D721Med (cell line): ENCODE data around the gene CPOX.
"Not testable (repeated sequence)": the region's sequence is repeated elsewhere in the genome, so short reads cannot be mapped to it uniquely, and the experiment has no call there.

Experiments
- DNase-seq: peaks from one replicate; pipeline ENCODE4 v3.0.0; 2011; ENCODE audit warnings: low spot score; ENCODE audit not compliant: insufficient read length
- FAIRE-seq: peaks from 2 replicates; lab custom pipeline; 2011; peaks lifted over from hg19 to GRCh38; lab: Jason Lieb, UNC
- CTCF ChIP-seq: IDR thresholded peaks from 2 replicates; pipeline ENCODE4 v1.5.1; 2012; ENCODE audit warnings: mild to moderate bottlenecking, control low read depth; ENCODE audit not compliant: insufficient read depth; ENCODE audit errors: missing control alignments

The CPOX gene

GRCh38 chr3:98593046-98593936 lies at the start of gene CPOX:
TSS of gene CPOX (minus strand) at chr3:98593611. CDS start at chr3:98593504, 107 bp downstream.
- no peak for TF ChIP-seq CTCF
- no peak for FAIRE-seq
- peak; percentile 39 for DNase-seq

DNA sequence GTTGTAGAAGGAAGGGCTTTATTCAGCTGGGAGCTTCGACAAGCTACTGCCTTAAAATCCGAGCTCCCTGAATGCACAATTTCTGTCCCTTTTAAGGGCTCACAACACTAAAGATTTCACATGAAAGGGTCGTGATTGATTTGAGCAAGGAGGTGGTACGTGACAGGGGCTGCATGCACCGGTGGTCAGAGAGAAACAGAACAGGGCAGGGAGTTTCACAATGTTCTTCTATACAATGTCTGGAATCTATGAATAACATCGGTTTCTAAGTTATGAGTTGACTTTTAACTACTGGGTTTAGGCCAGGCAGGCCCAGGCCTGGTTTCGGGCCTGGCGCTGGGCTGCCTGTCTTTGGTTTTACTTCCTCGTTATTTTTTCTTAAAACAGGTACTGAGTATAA lies 49.4 kb upstream of the CPOX start:
- DNase-seq, FAIRE-seq: not testable (repeated sequence)

GRCh38 chr3:98641756-98642155 lies 48.3 kb upstream of the CPOX start:
- not testable (repeated sequence) for FAIRE-seq, DNase-seq

- FAIRE-seq, DNase-seq: not testable (repeated sequence)
Measured at GRCh38 chr3:98638515-98638914, 45.1 kb upstream of the CPOX start.

DNA sequence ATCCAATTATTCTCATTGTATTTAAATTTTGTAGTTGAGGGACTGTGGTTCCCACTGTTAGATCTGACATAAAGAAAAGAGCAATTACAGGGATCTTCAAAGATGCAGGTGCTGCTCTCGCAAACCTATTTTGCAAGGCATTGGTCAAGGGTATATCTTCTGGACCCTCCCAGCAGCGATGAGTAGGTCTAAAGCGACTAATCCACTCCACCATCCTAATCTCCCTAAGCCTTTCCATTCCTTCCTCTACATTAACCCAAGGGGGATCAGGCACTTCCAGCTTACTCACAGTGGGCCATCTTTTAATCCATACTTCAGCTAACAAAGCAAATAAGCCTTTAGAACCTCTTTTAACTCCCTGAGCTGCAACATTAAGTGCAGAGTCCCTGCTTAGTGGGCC lies 37.0 kb upstream of the CPOX start:
- no peak for TF ChIP-seq CTCF
- FAIRE-seq (no peak), DNase-seq (no peak)

DNA sequence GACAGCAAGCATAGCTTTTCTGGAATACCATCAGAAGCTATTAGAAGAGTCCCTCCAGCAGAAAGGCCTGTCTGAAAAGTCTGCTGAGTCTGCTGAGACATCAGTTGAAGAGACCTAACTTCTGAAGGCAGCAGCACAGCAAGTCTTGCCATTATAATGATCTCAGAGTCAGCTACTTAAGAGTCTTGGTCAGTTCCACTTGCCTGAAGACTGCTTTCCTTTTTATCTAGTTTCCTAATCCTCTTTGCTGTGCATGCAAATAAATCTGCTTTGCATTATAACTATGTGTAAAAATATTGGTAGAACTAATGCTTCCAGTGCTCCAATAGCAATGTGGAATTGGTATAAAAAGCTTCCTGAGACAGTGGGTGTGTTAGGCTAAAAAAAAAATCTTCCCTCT lies 34.9 kb upstream of the CPOX start:
- TF ChIP-seq CTCF: no peak
- FAIRE-seq (no peak), DNase-seq (no peak)

- FAIRE-seq (no peak), DNase-seq (no peak)
- TF ChIP-seq CTCF: no peak
Measured at GRCh38 chr3:98626151-98626550, 32.7 kb upstream of the CPOX start.

GRCh38 chr3:98623572-98624280 lies 30.3 kb upstream of the CPOX start:
- FAIRE-seq: no peak
- DNase-seq: no peak
- TF ChIP-seq CTCF: no peak
